ENCODE results near the gene TTC3. TPM values are rescaled to one million over a fixed set of nuclear protein-coding genes. Genes with fewer than 3 reads are reported as not detected.

The TTC3 gene
- total and polyA plus RNA-seq, 2 of the 13 experiments (the other 11 are each of a cell fraction or from before 2014, with no cell fraction given): 55.7 to 108 TPM

DNA sequence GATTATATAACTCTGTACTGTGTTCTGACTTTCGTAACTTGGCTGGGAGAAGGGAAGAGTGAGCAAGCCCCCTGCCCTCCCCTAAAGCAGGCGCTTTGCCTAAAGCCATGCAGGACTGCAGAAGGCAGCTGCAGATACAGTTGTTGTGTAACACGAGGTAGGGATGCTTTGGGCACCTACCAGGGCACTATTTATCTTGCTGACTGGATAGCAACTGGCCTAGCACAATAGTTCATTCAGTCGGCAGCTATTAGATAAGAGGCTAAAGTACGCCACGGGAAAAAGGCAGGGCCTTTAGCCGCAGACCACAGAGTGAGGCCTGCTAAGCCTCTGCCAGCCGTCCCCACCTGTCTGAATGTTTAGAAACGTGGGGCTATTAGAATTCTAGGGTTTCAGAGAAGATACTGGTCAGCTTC is 80.9 kb downstream of the TTC3 start (continued):
- no peak for TF ChIP-seq ZFP1 (CRISPR knock-in tag; IDR thresholded peaks at IDR 0.05)
- TF ChIP-seq, protein P1, sequence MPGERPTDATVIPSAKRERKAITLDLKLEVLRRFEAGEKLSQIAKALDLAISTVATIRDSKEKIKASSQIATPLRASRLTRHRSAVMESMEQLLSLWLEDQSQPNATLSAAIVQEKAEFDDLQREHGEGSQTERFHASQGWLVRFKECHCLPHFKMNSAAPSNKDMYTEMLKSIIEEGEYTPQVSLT (CRISPR knock-in tag; IDR thresholded peaks at IDR 0.05; ENCODE audit: borderline replicate concordance, low read depth): no peak
- TF ChIP-seq HMG20A (CRISPR knock-in tag; IDR thresholded peaks at IDR 0.05; ENCODE audit: borderline replicate concordance): peak; percentile 64; the same call in 1 of the 2 replicates
- TF ChIP-seq, protein P2, sequence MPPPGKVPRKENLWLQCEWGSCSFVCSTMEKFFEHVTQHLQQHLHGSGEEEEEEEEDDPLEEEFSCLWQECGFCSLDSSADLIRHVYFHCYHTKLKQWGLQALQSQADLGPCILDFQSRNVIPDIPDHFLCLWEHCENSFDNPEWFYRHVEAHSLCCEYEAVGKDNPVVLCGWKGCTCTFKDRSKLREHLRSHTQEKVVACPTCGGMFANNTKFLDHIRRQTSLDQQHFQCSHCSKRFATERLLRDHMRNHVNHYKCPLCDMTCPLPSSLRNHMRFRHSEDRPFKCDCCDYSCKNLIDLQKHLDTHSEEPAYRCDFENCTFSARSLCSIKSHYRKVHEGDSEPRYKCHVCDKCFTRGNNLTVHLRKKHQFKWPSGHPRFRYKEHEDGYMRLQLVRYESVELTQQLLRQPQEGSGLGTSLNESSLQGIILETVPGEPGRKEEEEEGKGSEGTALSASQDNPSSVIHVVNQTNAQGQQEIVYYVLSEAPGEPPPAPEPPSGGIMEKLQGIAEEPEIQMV (CRISPR knock-in tag; IDR thresholded peaks at IDR 0.05; ENCODE audit: low read depth): peak; percentile 52; the same call in 1 of the 2 replicates
- no peak for TF ChIP-seq HNRNPH1 (optimal IDR thresholded peaks at IDR 0.05; ENCODE audit: low read depth, low read length)
- TF ChIP-seq HOXA5 (CRISPR knock-in tag; IDR thresholded peaks at IDR 0.05): peak; percentile 80
- TF ChIP-seq, protein P3, sequence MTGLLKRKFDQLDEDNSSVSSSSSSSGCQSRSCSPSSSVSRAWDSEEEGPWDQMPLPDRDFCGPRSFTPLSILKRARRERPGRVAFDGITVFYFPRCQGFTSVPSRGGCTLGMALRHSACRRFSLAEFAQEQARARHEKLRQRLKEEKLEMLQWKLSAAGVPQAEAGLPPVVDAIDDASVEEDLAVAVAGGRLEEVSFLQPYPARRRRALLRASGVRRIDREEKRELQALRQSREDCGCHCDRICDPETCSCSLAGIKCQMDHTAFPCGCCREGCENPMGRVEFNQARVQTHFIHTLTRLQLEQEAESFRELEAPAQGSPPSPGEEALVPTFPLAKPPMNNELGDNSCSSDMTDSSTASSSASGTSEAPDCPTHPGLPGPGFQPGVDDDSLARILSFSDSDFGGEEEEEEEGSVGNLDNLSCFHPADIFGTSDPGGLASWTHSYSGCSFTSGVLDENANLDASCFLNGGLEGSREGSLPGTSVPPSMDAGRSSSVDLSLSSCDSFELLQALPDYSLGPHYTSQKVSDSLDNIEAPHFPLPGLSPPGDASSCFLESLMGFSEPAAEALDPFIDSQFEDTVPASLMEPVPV (CRISPR knock-in tag; IDR thresholded peaks at IDR 0.05): peak; percentile 56; the same call in 1 of the 2 replicates
- TF ChIP-seq TARDBP (CRISPR knock-in tag; IDR thresholded peaks at IDR 0.05): peak; percentile 94
- TF ChIP-seq, protein P4, sequence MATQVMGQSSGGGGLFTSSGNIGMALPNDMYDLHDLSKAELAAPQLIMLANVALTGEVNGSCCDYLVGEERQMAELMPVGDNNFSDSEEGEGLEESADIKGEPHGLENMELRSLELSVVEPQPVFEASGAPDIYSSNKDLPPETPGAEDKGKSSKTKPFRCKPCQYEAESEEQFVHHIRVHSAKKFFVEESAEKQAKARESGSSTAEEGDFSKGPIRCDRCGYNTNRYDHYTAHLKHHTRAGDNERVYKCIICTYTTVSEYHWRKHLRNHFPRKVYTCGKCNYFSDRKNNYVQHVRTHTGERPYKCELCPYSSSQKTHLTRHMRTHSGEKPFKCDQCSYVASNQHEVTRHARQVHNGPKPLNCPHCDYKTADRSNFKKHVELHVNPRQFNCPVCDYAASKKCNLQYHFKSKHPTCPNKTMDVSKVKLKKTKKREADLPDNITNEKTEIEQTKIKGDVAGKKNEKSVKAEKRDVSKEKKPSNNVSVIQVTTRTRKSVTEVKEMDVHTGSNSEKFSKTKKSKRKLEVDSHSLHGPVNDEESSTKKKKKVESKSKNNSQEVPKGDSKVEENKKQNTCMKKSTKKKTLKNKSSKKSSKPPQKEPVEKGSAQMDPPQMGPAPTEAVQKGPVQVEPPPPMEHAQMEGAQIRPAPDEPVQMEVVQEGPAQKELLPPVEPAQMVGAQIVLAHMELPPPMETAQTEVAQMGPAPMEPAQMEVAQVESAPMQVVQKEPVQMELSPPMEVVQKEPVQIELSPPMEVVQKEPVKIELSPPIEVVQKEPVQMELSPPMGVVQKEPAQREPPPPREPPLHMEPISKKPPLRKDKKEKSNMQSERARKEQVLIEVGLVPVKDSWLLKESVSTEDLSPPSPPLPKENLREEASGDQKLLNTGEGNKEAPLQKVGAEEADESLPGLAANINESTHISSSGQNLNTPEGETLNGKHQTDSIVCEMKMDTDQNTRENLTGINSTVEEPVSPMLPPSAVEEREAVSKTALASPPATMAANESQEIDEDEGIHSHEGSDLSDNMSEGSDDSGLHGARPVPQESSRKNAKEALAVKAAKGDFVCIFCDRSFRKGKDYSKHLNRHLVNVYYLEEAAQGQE (IDR thresholded peaks at IDR 0.05; ENCODE audit: borderline replicate concordance in 1 of 2, low read depth in 1 of 2, low read length in 2 of 2): no peak
- peak; percentile 53; the same call in 1 of the 2 replicates for TF ChIP-seq ZNF350 (CRISPR knock-in tag; IDR thresholded peaks at IDR 0.05; ENCODE audit: borderline replicate concordance, low read depth)
- TF ChIP-seq, protein P5, sequence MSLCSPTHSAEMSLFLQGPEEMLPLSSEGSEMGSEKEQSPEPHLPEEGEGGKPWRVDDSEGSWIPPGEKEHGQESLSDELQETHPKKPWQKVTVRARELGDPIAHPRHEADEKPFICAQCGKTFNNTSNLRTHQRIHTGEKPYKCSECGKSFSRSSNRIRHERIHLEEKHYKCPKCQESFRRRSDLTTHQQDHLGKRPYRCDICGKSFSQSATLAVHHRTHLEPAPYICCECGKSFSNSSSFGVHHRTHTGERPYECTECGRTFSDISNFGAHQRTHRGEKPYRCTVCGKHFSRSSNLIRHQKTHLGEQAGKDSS (CRISPR knock-in tag; IDR thresholded peaks at IDR 0.05; ENCODE audit: borderline replicate concordance, low read depth): 0 out of 2 replicates have a peak, but pooled peaks have one; percentile 39
- TF ChIP-seq ZZZ3 (CRISPR knock-in tag; IDR thresholded peaks at IDR 0.05; ENCODE audit: borderline replicate concordance): peak; percentile 25; the same call in 1 of the 2 replicates
- TF ChIP-seq, protein P6, sequence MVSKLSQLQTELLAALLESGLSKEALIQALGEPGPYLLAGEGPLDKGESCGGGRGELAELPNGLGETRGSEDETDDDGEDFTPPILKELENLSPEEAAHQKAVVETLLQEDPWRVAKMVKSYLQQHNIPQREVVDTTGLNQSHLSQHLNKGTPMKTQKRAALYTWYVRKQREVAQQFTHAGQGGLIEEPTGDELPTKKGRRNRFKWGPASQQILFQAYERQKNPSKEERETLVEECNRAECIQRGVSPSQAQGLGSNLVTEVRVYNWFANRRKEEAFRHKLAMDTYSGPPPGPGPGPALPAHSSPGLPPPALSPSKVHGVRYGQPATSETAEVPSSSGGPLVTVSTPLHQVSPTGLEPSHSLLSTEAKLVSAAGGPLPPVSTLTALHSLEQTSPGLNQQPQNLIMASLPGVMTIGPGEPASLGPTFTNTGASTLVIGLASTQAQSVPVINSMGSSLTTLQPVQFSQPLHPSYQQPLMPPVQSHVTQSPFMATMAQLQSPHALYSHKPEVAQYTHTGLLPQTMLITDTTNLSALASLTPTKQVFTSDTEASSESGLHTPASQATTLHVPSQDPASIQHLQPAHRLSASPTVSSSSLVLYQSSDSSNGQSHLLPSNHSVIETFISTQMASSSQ (IDR thresholded peaks at IDR 0.05; ENCODE audit: low read depth): peak; percentile 58; the same call in 1 of the 2 replicates
- TF ChIP-seq, protein P6 (CRISPR knock-in tag; IDR thresholded peaks at IDR 0.05; ENCODE audit: borderline replicate concordance): peak; percentile 71; the same call in 1 of the 2 replicates

Data from HepG2 (cell line).